Peyer's patch (tissue), 4 donors: ENCODE data around the gene C16orf92. TPM values are rescaled to one million over a fixed set of nuclear protein-coding genes. Genes with fewer than 3 reads are reported as not detected.

Experiments
- DNase-seq, 3 donors: peaks; one replicate each; pipeline ENCODE4 v3.0.0-alpha.2; 2017 to 2019
- H3K27ac ChIP-seq, 4 donors: fragments of 200-600 bp; sonication (generic); one replicate each; pipeline ENCODE4 v1.5.1; 2016 to 2019
- H3K27me3 ChIP-seq, 2 donors: fragments of 200-600 bp; sonication (generic); one replicate each; pipeline ENCODE4 v1.5.1; 2019
- H3K36me3 ChIP-seq, 3 donors: fragments of 200-600 bp; sonication (generic); one replicate each; pipeline ENCODE4 v1.5.1; 2016 to 2019
- H3K4me1 ChIP-seq, 4 donors: fragments of 200-600 bp; sonication (generic); one replicate each; pipeline ENCODE4 v1.5.1; 2016 to 2019
- H3K4me3 ChIP-seq, 4 donors: fragments of 200-600 bp; sonication (generic); 1 replicate in 3 of 4; 2 replicates in 1 of 4; pipeline ENCODE4 v1.5.1; 2016 to 2019; ENCODE audit warnings: mild to moderate bottlenecking in 1 of 4
- H3K9me3 ChIP-seq, 4 donors: fragments of 200-600 bp; sonication (generic); one replicate each; pipeline ENCODE4 v1.5.1; 2016 to 2019; ENCODE audit warnings: mild to moderate bottlenecking in 1 of 4
- CTCF ChIP-seq, 6 experiments: fragments of 450-650 bp in 4 of 6; fragments of 200-600 bp in 2 of 6; sonication (generic) in 1 of 6; IDR thresholded peaks; one replicate each; pipeline ENCODE4 v1.5.1; 2017 to 2019; ENCODE audit warnings: antibody characterized with exemption in 6 of 6, mild to moderate bottlenecking in 3 of 6, moderate library complexity in 1 of 6
- POLR2A ChIP-seq, 2 donors: fragments of 450-650 bp; IDR thresholded peaks; one replicate each; pipeline ENCODE4 v1.5.1; 2017; ENCODE audit warnings: antibody characterized with exemption in 2 of 2, mild to moderate bottlenecking in 2 of 2, moderate library complexity in 2 of 2
- total RNA-seq, 4 donors: library from RNA; depleted of rRNA; stranded (reverse); fragments of >200 nt; gene quantifications; one replicate each; pipeline ENCODE4 v1.1.0, GENCODE V29; 2016

C16orf92 gene
- total RNA-seq, 4 donors from 2014 or later, result not detected

GRCh38 chr16:30065102-30065942 is 42.3 kb downstream of the C16orf92 start, which contains the start of gene ALDOA:
TSS of gene ALDOA (plus strand) at chr16:30065760. CDS start at chr16:30066898, 1,138 bp downstream.
- H3K27me3 ChIP-seq, result no peaks in the 10 kb centered on the region
- H3K4me3 ChIP-seq, result peak within 1 kb of the TSS; percentile 87 to 99 (median 95)
- no peaks in the 10 kb centered on the region for H3K9me3 ChIP-seq
- peak; percentile 96 to 99 (median 98) for DNase-seq
- peak in 2 of 6 experiments; percentile 22 to 23 for TF ChIP-seq CTCF (IDR thresholded peaks at IDR 0.05)
- peak; percentile 97 to 98 for TF ChIP-seq POLR2A (IDR thresholded peaks at IDR 0.05)
- peaks cover 0 to 44% (median 12%) of the 10 kb centered on the region in 4 donors for H3K4me1 ChIP-seq
- peaks cover 0 to 34% (median 0%) of the 10 kb centered on the region in 3 donors for H3K36me3 ChIP-seq
- peak within 1 kb of the TSS; percentile 97 to 99 (median 98) for H3K27ac ChIP-seq

DNA sequence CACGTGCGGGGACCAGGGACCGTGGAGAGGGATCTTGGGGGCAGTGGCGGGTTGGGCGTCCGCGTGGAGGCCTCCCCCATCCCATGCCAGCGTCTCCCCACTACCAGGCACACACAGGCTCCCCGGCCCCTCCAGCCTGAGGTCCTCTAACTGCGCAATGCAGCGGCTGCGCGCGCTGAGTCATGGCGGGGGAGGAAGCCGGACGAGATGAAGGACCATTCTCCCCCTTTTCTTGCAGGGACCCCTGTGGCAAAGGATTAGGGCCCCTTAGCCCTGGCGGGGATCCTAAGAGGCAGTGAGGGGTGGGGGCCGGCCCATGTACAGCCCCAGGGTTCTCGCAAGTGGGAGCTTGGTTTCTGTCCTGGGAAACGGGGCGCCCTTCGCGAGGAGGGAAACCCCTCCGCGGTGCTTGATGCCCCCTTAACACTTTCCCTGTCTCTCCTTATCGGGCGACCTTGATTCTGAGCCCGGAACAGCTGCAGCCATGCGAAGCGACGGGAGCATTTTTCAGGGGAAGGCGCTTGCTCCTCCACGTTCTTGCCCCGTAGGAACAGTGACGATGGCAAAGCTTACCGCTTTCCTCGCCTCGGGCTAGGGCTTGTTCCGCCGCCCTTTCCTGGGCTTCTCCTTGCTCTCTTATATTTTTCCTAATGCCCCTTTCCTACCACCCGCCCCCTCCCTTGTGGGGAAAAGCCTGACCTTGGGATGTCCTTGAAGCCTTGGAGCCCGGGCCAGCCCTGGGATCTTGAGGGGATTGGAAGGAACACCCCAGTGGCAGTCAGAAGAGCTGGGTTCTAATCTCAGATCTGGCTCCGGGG is 43.2 kb downstream of the C16orf92 start:
- peak in 2 of 3 donors; percentile 53 to 67 for DNase-seq
- TF ChIP-seq CTCF (IDR thresholded peaks at IDR 0.05), result no peak
- no peak for TF ChIP-seq POLR2A (IDR thresholded peaks at IDR 0.05)
- Histone ChIP-seq H3K9me3 (no peaks in the 10 kb centered on the region), H3K4me1 (peaks cover 0 to 44% (median 12%) of the 10 kb centered on the region in 4 donors), H3K27ac (peak overlapping the region; percentile 97 to 99 (median 98)), H3K4me3 (peak overlapping the region; percentile 87 to 99 (median 95)), H3K27me3 (no peaks in the 10 kb centered on the region), H3K36me3 (peaks cover 0 to 43% (median 0%) of the 10 kb centered on the region in 3 donors)

DNA sequence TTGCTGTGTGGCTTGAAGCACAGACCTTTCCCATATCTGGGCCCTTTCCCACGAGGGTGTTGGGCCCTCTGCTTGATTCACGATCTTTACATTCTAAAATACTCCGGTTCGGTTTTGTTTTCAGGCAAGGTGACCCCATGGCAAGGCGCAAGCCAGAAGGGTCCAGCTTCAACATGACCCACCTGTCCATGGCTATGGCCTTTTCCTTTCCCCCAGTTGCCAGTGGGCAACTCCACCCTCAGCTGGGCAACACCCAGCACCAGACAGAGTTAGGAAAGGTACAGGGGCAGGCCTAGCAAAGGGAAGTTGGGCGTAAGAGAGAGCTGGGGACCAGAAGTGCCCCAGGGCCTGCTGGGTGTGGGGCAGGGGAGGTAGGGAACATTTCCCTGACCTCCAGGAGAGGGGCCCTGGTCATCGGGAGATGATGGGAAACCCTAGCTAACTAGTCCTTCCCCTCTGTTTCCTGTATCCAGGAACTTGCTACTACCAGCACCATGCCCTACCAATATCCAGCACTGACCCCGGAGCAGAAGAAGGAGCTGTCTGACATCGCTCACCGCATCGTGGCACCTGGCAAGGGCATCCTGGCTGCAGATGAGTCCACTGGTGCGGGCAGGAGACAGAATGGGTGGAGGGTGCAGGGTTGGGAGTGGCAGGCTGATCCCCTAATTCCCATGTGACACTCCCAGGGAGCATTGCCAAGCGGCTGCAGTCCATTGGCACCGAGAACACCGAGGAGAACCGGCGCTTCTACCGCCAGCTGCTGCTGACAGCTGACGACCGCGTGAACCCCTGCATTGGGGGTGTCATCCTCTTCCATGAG is 44.0 kb downstream of the C16orf92 start:
- Histone ChIP-seq H3K27ac (peak overlapping the region; percentile 97 to 99 (median 98)), H3K4me1 (peaks cover 0 to 44% (median 12%) of the 10 kb centered on the region in 4 donors), H3K9me3 (no peaks in the 10 kb centered on the region), H3K4me3 (peak overlapping the region; percentile 87 to 99 (median 95)), H3K27me3 (no peaks in the 10 kb centered on the region), H3K36me3 (peaks cover 0 to 51% (median 0%) of the 10 kb centered on the region in 3 donors)
- TF ChIP-seq POLR2A (IDR thresholded peaks at IDR 0.05) (no peak), CTCF (IDR thresholded peaks at IDR 0.05) (no peak)
- peak in 2 of 3 donors; percentile 58 to 62 for DNase-seq

DNA sequence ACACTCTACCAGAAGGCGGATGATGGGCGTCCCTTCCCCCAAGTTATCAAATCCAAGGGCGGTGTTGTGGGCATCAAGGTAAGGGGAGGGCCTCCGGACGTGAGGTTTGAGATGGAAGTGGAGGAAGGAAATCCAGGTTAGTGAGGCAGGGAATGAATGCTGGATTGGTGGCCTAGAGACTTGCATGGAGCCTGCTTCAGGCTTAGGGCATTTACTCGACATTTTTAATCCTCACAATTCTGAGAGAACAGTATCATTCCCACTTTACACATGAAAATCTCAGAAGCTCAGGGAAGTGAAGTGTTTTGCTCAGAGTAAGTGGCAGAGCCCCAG is 44.6 kb downstream of the C16orf92 start:
- peak overlapping the region in 2 of 4 donors; percentile 97 to 99 for H3K27ac ChIP-seq
- no peak for TF ChIP-seq CTCF (IDR thresholded peaks at IDR 0.05)
- no peak for TF ChIP-seq POLR2A (IDR thresholded peaks at IDR 0.05)
- peaks cover 0 to 44% (median 12%) of the 10 kb centered on the region in 4 donors for H3K4me1 ChIP-seq
- H3K27me3 ChIP-seq, result no peaks in the 10 kb centered on the region
- H3K36me3 ChIP-seq, result peaks cover 0 to 57% (median 0%) of the 10 kb centered on the region in 3 donors
- no peaks in the 10 kb centered on the region for H3K9me3 ChIP-seq
- peak overlapping the region; percentile 87 to 99 (median 95) for H3K4me3 ChIP-seq
- no peak for DNase-seq

- Histone ChIP-seq H3K4me3 (no peak overlapping the region), H3K36me3 (peaks cover 0 to 63% (median 0%) of the 10 kb centered on the region in 3 donors), H3K27ac (peak overlapping the region in 3 of 4 donors; percentile 8 to 36 (median 32)), H3K27me3 (no peaks in the 10 kb centered on the region), H3K9me3 (no peaks in the 10 kb centered on the region), H3K4me1 (peaks cover 0 to 41% (median 12%) of the 10 kb centered on the region in 4 donors)
- TF ChIP-seq CTCF (IDR thresholded peaks at IDR 0.05) (no peak), POLR2A (IDR thresholded peaks at IDR 0.05) (no peak)
- DNase-seq, result no peak
Observed at GRCh38 chr16:30068333-30068732, 45.3 kb downstream of the C16orf92 start.
